ENCODE results near the gene RPL23.

RPL23 gene

DNA sequence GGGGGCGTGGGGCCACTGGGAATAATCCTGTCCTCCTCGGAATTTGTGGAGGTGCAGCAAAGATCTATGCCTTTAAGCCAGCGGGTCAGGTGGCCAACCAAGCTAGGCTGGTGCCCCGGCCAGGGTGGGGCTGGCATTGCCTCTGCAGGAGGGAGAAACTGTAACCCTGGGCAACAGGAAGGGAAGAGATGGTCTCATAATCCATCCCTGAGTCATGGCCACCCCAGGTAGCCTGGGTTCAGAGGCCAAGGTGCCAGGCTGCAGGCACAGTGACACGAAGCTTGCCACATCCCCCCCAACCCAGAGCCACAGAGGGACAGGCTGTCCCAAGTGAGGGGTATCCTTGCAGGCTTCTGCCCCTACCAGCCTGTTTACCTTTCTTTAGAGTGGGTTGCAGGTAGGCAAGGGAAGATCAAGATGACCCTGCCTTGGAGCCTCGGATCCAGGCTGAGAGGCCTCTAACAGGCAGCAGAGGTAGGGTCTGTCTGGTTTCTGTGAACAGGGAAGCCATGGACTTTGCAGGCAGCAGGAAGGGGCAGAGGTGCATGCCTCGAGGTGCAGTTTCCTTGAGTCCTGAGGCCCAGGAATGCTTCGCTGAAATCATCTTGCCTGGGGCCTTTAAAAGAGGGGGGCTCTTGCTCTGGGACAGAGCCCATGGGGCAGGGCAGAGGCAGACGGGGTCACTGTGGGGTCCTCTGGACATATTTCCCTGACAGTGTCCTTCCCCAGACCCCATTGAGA is 20.3 kb upstream of the RPL23 start:
- Histone ChIP-seq H3K27ac (ENCODE audit: low read depth, low read length) (peak overlapping the region; percentile 98), H3K27me3 (ENCODE audit: control insufficient read depth in 5 of 5, insufficient read depth in 4 of 5, low read length in 5 of 5) (no peaks in the 10 kb centered on the region), H3K4me1 (ENCODE audit: control insufficient read depth in 5 of 5, insufficient read depth in 5 of 5, low read length in 5 of 5) (peaks cover 22 to 80% (median 73%) of the 10 kb centered on the region in 5 donors), H3K36me3 (ENCODE audit: control insufficient read depth in 5 of 5, insufficient read depth in 5 of 5, low read length in 5 of 5) (peaks cover 0 to 32% (median 17%) of the 10 kb centered on the region in 5 donors), H3K9me3 (ENCODE audit: control insufficient read depth in 5 of 5, low read length in 5 of 5) (no peaks in the 10 kb centered on the region), H3K9ac (ENCODE audit: low read length in 5 of 5) (peak overlapping the region in 4 of 5 donors; percentile 37 to 73 (median 58)), H3K4me3 (ENCODE audit: low read depth in 1 of 5, low read length in 5 of 5) (peak overlapping the region in 4 of 5 donors; percentile 16 to 55 (median 34))

DNA sequence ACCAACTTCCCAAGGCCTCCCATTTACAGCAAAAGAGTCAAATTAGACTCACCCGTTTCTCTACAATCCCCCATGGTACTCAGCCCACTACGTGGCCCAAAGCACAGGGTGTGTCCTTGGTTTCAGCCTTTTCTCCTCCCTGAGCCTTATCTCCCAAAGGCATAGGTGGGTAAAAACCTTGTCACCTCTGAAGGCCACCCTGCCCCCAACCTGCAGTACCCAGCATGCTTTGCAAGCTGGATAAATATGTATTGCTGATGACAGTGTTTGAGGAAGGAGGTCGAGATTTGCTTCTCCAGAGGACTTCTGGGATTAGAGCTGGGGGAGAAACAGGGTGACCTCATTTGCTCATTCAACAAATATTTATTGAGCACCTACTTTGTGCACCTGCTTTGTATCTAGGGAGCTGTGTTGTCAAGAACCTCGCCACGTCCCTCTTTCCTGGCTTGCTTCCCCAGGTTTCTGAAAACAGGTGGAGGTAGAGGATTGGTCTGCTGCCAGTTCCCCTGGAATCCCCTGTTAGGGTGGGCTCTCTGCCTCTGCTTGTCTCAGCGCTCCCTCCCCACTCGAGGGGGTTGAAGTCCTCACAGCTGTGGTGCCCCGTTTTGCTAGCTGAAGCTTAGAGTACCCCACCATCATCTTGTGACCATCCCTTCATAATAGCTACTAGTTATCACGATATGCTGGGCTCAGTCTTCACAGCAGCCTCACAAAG is 19.3 kb upstream of the RPL23 start:
- Histone ChIP-seq H3K27ac (ENCODE audit: low read depth, low read length) (peak overlapping the region; percentile 98), H3K9ac (ENCODE audit: low read length in 5 of 5) (peak overlapping the region; percentile 56 to 94 (median 75)), H3K4me3 (ENCODE audit: low read depth in 1 of 5, low read length in 5 of 5) (peak overlapping the region; percentile 76 to 100 (median 91)), H3K27me3 (ENCODE audit: control insufficient read depth in 5 of 5, insufficient read depth in 4 of 5, low read length in 5 of 5) (no peaks in the 10 kb centered on the region), H3K9me3 (ENCODE audit: control insufficient read depth in 5 of 5, low read length in 5 of 5) (no peaks in the 10 kb centered on the region), H3K36me3 (ENCODE audit: control insufficient read depth in 5 of 5, insufficient read depth in 5 of 5, low read length in 5 of 5) (peaks cover 0 to 22% (median 8%) of the 10 kb centered on the region in 5 donors), H3K4me1 (ENCODE audit: control insufficient read depth in 5 of 5, insufficient read depth in 5 of 5, low read length in 5 of 5) (peaks cover 19 to 80% (median 75%) of the 10 kb centered on the region in 5 donors)

DNA sequence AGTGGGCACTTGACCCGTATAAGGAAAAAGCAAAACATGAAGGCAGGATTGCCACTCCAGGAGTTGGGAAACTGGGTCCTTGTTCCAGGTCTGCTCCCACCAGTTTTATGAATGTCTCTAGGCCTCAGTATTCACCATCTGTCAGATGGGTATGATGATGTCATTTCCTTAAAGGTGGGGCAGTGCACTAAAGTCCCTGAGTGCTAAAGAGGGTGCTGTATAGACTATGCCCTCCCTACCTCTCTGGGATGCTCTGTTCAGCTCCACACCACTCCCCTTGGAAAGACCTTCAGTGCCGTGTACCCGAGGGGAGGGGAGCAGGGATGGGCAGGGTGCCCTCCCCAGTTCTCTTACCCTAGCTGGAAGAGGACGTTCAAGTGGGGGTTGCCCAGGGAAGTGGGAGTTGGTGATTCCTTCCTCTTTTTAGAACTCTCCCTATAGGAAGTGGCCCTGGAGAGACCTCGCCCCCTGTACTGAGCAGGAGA is 18.5 kb upstream of the RPL23 start:
- H3K9ac ChIP-seq (ENCODE audit: low read length in 5 of 5), result peak overlapping the region; percentile 56 to 94 (median 75)

DNA sequence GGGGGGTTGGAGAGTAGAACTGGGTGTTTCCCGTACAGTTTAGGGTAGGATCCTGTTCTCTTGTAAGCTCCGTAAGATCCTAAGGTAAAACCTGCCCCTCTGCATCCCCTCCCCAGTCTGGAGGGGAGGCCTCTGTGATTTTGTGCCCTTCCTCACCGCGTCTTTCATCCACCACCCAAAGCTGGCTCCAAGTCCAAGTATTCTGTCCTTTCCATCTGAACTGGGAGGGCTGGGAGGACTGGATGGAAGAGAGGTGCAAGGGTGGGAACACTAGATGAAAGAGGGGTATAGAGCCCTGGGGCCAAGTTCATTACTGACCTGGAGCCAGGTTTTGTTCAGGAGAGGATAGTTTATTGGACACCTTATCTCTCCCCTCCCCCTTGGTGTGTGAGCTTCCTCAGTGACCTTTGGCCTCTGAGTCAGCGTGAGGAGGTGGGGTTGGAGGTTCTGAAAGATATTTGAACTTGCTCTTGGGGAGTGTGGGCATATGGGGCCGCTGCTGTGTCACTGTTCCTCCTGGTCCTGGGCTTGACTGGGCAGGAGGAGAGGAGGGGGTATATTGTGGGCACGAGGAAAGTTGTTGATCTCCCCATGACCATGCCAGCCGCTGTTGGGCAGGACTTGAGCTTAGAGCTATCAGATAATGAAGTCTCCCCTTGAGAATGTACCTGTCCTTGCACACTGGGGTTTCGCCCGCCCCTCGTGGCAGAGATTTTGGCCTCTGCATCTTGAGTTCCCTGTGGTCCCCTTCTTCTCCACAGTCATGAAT is 17.9 kb upstream of the RPL23 start:
- peak overlapping the region; percentile 56 to 94 (median 87) for H3K9ac ChIP-seq (ENCODE audit: low read length in 5 of 5)
- H3K4me1 ChIP-seq (ENCODE audit: control insufficient read depth in 5 of 5, insufficient read depth in 5 of 5, low read length in 5 of 5), result peaks cover 17 to 71% (median 66%) of the 10 kb centered on the region in 5 donors
- H3K4me3 ChIP-seq (ENCODE audit: low read depth in 1 of 5, low read length in 5 of 5), result peak overlapping the region; percentile 76 to 100 (median 91)
- H3K36me3 ChIP-seq (ENCODE audit: control insufficient read depth in 5 of 5, insufficient read depth in 5 of 5, low read length in 5 of 5), result peaks cover 0 to 15% (median 5%) of the 10 kb centered on the region in 5 donors
- H3K27ac ChIP-seq (ENCODE audit: low read depth, low read length), result peak overlapping the region; percentile 98
- H3K27me3 ChIP-seq (ENCODE audit: control insufficient read depth in 5 of 5, insufficient read depth in 4 of 5, low read length in 5 of 5), result no peaks in the 10 kb centered on the region
- H3K9me3 ChIP-seq (ENCODE audit: control insufficient read depth in 5 of 5, low read length in 5 of 5), result no peaks in the 10 kb centered on the region

More for the DNA sequence above, 18.5 kb upstream of the RPL23 start:
- Histone ChIP-seq H3K27me3 (ENCODE audit: control insufficient read depth in 5 of 5, insufficient read depth in 4 of 5, low read length in 5 of 5) (no peaks in the 10 kb centered on the region), H3K4me1 (ENCODE audit: control insufficient read depth in 5 of 5, insufficient read depth in 5 of 5, low read length in 5 of 5) (peaks cover 17 to 75% (median 70%) of the 10 kb centered on the region in 5 donors), H3K27ac (ENCODE audit: low read depth, low read length) (peak overlapping the region; percentile 98), H3K9me3 (ENCODE audit: control insufficient read depth in 5 of 5, low read length in 5 of 5) (no peaks in the 10 kb centered on the region), H3K4me3 (ENCODE audit: low read depth in 1 of 5, low read length in 5 of 5) (peak overlapping the region; percentile 76 to 100 (median 91)), H3K36me3 (ENCODE audit: control insufficient read depth in 5 of 5, insufficient read depth in 5 of 5, low read length in 5 of 5) (peaks cover 0 to 18% (median 7%) of the 10 kb centered on the region in 5 donors)

DNA sequence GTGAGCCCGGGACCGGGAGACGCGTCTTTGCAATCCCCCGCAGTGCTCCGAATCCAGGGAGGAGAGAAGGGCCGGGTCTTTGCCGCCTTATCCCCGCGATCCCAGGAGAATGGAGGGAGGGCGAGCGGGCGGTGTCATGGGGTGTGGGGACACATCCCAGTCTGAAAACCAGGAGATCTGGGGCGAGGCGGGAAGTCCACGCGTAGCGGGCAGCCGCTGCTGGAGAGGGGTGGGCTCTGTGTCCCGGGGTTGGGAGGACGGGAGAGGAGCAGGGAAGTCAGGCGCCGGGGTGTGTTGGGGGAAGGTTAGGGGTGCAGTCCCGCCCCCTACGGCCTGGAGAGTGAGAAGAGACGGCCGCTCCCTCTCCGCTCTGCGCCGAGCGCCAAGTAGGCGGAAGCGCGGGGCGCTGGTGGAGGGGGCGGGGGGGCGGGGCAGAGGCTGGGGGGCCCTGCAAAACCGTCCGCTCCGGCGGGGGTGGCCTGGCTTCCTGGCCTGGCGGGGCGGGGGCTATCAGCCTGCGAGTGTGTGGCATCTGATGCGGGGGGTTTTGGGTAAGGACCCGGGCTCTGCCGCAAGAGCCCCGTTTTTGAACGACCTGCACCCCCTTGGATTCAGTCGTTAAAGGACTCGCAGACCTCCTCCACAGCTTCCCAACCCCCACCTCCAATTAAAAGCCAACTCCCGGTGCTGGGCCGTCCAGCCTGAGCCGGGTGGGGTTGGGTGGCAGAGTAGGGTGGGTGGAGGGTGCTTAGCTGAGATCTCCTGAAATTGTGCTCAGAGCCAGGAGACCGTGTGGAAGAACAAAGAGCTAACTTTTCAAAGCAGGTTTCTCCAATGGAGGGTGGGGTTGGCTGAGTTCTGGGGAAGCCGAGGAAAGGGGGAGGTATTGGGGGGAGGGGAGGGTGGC is 17.0 kb upstream of the RPL23 start:
- peaks cover 0 to 15% (median 5%) of the 10 kb centered on the region in 5 donors for H3K36me3 ChIP-seq (ENCODE audit: control insufficient read depth in 5 of 5, insufficient read depth in 5 of 5, low read length in 5 of 5)
- peak overlapping the region; percentile 89 to 100 (median 95) for H3K4me3 ChIP-seq (ENCODE audit: low read depth in 1 of 5, low read length in 5 of 5)
- no peaks in the 10 kb centered on the region for H3K9me3 ChIP-seq (ENCODE audit: control insufficient read depth in 5 of 5, low read length in 5 of 5)
- H3K4me1 ChIP-seq (ENCODE audit: control insufficient read depth in 5 of 5, insufficient read depth in 5 of 5, low read length in 5 of 5), result peaks cover 17 to 67% (median 62%) of the 10 kb centered on the region in 5 donors
- H3K9ac ChIP-seq (ENCODE audit: low read length in 5 of 5), result peak overlapping the region; percentile 87 to 99 (median 90)
- H3K27ac ChIP-seq (ENCODE audit: low read depth, low read length), result peak overlapping the region; percentile 98
- H3K27me3 ChIP-seq (ENCODE audit: control insufficient read depth in 5 of 5, insufficient read depth in 4 of 5, low read length in 5 of 5), result no peaks in the 10 kb centered on the region

DNA sequence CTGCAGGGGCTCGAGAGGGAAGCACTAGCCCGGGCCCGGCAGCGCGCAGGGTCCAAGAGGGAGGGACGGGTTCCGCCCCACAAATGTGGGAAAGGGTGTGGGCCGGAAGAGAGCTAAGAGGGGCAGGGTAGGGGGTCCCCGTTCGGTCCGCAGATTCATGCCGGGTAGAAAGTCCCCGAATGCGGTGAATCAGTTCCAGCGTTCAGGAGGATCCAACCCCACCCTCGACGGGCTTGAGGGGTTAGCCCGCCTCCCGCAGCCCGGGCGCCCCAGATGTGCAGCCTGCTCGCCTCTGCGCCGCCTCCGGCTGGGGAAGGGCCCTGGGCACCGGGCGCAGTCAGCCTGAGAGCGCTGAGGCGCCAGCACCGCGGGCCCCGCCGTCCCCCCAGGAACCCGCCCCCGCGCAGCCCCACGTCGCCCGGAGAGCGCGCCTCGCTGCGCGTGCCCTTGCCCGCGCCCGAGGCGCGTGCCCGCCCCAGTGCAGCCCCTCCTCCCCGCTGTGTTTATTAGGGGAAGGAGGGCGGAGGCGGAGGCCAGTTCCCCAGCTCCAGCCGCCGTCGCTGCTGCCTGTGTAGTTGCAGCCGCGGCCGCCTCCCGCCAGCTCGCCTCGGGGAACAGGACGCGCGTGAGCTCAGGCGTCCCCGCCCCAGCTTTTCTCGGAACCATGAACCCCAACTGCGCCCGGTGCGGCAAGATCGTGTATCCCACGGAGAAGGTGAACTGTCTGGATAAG is 16.2 kb upstream of the RPL23 start, which contains the start of gene LASP1:
Gene LASP1 (plus strand): TSS at position 533 of the 733 bp plus-strand sequence. CDS start 132 bp downstream, at position 665.
- peaks cover 0 to 15% (median 5%) of the 10 kb centered on the region in 5 donors for H3K36me3 ChIP-seq (ENCODE audit: control insufficient read depth in 5 of 5, insufficient read depth in 5 of 5, low read length in 5 of 5)
- H3K4me1 ChIP-seq (ENCODE audit: control insufficient read depth in 5 of 5, insufficient read depth in 5 of 5, low read length in 5 of 5), result peaks cover 15 to 58% (median 53%) of the 10 kb centered on the region in 5 donors

DNA sequence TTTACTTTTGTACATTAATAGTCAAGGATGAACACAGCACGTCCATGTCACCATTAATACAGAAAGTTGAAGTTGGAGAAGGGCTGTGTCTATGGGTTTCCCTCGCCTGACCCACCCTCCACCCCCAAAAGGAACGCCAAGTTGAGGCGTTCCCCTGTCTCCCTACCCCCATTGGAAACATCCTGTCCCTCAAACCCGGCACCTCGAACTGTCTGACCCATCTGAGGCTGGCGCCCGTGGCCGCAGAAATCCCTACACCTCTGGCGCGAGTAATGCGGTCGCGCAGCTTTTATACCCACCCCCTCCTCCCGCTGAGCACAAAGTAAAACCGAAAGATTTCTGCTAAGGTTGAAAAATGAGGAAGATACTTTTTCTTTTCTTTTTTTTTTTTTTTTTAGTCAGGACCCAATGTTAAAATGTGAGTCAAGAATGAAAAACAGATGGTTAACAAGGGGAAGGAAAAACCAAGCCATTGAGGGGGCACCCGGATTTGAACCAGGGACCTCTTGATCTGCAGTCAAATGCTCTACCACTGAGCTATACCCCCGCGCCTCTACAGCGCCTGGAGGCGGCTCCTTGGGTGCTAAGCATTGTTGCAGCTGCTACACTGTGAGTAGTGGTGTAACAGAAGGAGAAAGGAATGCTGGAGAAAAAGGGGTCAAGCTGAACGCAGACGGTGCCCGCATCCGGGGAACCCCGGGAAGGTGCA is 15.4 kb upstream of the RPL23 start:
- Histone ChIP-seq H3K9ac (ENCODE audit: low read length in 5 of 5) (peak overlapping the region; percentile 48 to 89 (median 83)), H3K9me3 (ENCODE audit: control insufficient read depth in 5 of 5, low read length in 5 of 5) (no peaks in the 10 kb centered on the region), H3K36me3 (ENCODE audit: control insufficient read depth in 5 of 5, insufficient read depth in 5 of 5, low read length in 5 of 5) (peaks cover 0 to 10% (median 5%) of the 10 kb centered on the region in 5 donors), H3K27ac (ENCODE audit: low read depth, low read length) (peak overlapping the region; percentile 98), H3K4me1 (ENCODE audit: control insufficient read depth in 5 of 5, insufficient read depth in 5 of 5, low read length in 5 of 5) (peaks cover 8 to 51% (median 46%) of the 10 kb centered on the region in 5 donors), H3K27me3 (ENCODE audit: control insufficient read depth in 5 of 5, insufficient read depth in 4 of 5, low read length in 5 of 5) (no peaks in the 10 kb centered on the region), H3K4me3 (ENCODE audit: low read depth in 1 of 5, low read length in 5 of 5) (peak overlapping the region; percentile 86 to 100 (median 95))

More for the DNA sequence above, 16.2 kb upstream of the RPL23 start, which contains the start of gene LASP1:
- H3K27me3 ChIP-seq (ENCODE audit: control insufficient read depth in 5 of 5, insufficient read depth in 4 of 5, low read length in 5 of 5), result no peaks in the 10 kb centered on the region
- peak within 1 kb of the TSS; percentile 89 to 100 (median 95) for H3K4me3 ChIP-seq (ENCODE audit: low read depth in 1 of 5, low read length in 5 of 5)
- peak within 1 kb of the TSS; percentile 98 for H3K27ac ChIP-seq (ENCODE audit: low read depth, low read length)
- peak within 1 kb of the TSS; percentile 87 to 99 (median 90) for H3K9ac ChIP-seq (ENCODE audit: low read length in 5 of 5)
- H3K9me3 ChIP-seq (ENCODE audit: control insufficient read depth in 5 of 5, low read length in 5 of 5), result no peaks in the 10 kb centered on the region

All from subcutaneous abdominal adipose tissue (tissue), 5 donors.